Stimulated activated naive CD4-positive, alpha-beta T cell treated with Interleukin-2 at 50 U/mL for 16 hours (primary cell): ENCODE measurements around the gene RASSF7.

ENCODE experiments used
- DNase-seq: peaks from one replicate; lab custom pipeline; 2025; lab: John Stamatoyannopoulos, UW

RASSF7 gene

GRCh38 chr11:532986-533585 lies 27.7 kb upstream of the RASSF7 start:
- no peak for DNase-seq

- DNase-seq: no peak
Measured at GRCh38 chr11:533586-534395, 27.0 kb upstream of the RASSF7 start.

DNA sequence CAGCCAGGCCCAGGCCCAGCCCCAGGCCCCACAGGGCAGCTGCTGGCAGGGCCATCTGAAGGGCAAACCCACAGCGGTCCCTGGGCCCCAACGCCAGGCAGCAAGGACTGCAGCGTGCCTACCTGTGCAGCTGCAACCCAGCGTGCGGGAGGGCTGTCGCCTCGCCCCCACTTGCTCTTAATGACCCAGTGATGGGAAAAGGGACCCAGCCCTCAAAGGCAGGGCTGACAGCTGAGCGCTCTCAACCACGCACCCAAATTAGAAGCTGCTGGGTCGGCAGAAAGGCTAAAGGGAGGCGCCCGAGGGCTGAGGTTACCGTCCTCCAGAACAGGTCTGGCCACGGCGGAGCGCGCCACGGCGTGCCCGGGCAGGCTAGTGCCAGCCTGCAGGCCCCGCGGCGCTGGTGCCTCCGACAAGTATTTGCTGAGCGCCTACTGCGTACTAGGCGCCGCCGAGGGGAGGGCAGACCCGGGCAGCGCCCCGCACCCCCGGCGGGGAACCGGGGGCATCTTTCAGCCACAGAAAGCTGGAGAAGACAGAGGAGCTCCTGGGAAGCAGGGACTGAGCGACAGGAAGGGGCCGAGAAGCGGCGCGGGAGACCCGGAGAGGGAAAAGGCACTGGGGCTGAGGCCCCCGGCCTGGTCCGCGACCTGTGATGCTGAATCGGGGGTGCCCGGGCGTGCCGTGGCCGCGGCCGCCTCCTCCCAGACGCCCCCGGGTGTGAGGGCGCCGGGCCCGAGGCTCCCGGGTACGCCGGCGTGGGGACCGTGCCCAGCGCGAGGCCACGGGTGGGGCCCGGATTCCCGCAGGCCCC lies 26.2 kb upstream of the RASSF7 start:
- DNase-seq: no peak

DNA sequence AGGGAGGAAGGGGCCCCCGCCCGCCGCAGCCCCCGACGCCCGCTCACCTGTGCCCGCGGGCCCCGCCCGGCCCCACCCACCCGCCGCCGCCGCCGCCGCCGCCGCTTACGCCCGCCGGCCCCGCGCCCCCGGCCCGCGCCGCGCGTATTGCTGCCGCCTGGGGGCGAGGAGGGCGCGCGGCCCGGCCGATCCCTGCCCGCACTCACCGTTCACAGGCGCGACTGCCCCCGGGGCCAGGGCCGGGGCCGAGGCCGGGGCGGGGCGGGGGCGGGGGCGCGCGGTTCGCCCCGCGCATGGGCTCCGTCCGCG lies 25.6 kb upstream of the RASSF7 start:
- DNase-seq: no peak

DNA sequence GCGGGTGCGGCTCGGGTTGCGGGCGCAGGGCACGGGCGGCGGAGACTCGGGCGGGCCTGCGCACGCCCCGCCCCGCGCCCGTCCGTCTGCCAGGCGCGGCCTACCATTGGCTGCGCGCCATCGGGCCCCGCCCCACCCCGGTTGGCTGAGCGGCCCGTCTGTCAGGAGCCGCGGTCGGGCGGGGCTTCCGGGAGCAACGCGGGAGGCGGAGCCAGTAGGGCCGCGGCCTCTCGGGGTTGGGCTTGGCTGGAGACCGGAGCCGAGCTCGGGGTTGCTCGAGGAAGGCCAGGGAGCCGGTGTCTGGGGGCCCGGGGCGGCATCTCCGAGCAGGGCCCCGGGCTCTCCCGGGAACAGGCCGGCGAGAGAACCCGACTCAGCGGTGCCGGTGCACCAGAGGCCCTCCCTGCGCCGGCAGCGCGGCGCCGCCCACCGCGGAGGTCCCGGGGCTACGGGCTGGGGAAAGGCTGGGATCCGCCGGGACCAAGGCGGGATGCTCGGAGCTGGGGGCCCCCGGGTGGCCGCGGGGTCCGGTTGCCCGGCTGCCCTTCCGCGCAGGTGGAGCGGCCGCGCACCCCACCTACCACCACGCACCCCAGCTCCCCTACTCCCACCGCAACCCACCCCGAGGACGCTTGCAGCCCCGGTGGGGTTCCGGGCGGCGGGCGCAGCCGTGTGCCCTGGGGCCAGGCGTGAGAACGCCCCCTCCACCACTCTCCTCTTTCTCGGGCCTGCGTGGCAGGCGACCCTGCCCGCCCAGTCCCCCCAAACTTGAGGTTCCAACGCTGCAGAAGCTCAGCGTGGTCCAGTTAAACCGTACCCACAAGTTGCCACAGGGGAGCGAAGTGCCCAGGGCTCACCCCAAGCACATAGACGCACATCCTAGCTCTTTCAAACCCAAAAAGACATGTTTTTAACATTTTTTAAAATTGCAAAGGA lies 25.0 kb upstream of the RASSF7 start, which contains the start of gene HRAS:
TSS of gene HRAS (minus strand) at position 58 of the 936 bp plus-strand sequence.
- DNase-seq: peak; percentile 93

- DNase-seq: peak; percentile 86
Measured at GRCh38 chr11:536841-537621, 23.7 kb upstream of the RASSF7 start, which contains the start of gene LRRC56. Gene LRRC56 (plus strand): TSS chr11:537527. CDS start chr11:540685, 3,158 bp downstream.

DNA sequence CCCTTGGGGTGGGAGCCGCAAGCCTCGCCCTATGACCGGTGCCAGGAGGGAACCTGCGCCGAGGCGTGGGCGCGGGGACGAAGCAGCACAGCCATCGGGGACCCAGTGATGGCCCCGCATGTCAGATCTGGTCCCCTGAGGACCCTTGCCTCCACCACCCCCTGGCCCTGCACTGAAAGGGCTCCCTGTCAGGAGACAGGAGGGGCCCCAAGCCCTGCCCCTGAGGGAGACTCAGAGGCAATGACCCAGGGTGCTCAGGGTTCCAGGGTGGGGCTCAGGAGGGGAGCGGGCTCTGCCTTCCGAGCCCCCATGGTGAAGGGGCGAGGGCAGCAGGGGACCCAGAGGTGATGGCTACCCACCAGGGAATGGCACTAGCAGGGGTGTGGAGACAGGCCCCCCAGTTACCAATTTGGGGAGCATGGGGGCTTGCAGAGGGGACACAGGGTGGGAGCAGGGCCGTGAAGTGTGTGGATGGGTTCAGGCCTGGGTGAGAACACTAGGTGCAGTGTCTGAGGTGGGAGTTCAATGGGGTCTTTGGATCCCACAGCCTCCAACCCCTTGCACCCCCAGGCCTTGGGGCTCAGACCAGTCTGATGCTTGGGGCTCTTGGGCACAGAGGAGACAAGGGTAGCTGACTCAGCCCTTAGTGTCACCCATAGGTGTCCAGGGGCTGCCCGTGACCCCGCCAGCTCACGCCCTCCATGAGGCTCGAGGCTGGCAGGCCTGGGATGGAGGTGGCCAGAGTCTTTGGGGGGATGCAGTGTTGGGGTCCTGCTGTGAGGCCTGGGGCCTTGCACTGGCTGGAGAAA lies 22.9 kb upstream of the RASSF7 start:
- no peak for DNase-seq

GRCh38 chr11:538431-539051 lies 22.2 kb upstream of the RASSF7 start:
- DNase-seq: no peak

DNA sequence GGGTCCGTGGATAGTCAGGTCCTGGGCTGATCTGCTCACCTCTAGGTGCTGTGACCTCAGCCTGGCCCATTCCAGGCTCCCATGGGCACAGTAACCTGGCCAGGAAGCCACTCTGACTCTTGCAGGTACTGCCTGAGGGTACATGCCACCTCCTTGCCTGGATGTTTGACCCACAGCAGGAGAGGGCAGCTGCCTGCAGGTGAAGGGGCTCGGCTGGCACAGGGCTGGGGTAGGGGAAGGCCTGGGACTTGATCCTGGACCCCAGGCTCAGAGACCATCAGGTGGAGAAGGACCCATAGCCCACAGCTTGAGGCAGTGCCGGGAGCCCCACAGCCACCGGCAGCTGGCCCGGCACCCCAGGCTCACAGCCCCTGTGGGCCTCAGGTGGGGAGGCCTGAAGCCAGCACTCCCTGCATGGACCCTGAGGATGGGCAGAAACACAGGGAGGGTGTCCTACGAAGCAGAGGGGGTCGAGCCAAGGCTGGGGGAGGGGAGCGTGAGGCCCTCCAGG lies 20.7 kb upstream of the RASSF7 start:
- DNase-seq: no peak

GRCh38 chr11:540583-541432 lies 20.0 kb upstream of the RASSF7 start:
- no peak for DNase-seq

GRCh38 chr11:541433-541885 lies 19.3 kb upstream of the RASSF7 start:
- DNase-seq: no peak

DNA sequence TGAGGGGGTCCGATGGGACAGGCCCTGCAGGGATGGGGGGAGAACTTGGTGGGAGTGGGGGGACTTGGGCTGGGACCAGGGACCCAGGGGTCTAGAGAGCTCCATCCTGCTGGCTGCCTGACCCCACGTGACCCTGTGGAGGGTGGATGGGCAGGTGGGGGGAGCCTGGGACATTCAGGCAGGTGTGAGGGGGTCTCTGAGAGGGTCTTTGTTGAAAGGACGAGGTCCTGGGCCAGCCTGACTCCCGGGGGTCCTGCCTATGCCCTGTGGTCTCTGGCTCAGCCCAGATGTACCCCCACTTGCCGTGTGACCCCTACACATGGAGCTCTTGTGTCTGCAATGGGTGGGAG lies 16.0 kb upstream of the RASSF7 start:
- no peak for DNase-seq

DNA sequence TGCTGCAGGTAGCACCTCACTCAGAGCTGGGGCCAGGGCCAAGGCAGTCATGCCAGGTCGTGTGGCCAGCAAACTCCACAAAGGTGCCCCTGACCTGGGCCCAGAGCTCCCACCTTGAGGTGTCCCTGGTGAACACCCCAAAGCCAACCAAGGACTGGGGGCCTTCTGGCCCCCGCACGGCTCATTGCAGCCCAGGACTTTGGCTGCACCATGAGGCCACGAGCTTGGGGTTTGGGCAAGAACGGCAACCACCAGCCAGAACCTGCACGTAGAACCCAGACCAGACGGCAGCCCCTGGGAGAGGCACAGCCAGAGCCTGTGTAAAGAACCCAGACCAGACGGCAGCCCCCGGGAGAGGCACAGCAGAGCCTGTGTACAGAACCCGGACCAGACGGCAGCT lies 15.6 kb upstream of the RASSF7 start:
- DNase-seq: no peak

DNA sequence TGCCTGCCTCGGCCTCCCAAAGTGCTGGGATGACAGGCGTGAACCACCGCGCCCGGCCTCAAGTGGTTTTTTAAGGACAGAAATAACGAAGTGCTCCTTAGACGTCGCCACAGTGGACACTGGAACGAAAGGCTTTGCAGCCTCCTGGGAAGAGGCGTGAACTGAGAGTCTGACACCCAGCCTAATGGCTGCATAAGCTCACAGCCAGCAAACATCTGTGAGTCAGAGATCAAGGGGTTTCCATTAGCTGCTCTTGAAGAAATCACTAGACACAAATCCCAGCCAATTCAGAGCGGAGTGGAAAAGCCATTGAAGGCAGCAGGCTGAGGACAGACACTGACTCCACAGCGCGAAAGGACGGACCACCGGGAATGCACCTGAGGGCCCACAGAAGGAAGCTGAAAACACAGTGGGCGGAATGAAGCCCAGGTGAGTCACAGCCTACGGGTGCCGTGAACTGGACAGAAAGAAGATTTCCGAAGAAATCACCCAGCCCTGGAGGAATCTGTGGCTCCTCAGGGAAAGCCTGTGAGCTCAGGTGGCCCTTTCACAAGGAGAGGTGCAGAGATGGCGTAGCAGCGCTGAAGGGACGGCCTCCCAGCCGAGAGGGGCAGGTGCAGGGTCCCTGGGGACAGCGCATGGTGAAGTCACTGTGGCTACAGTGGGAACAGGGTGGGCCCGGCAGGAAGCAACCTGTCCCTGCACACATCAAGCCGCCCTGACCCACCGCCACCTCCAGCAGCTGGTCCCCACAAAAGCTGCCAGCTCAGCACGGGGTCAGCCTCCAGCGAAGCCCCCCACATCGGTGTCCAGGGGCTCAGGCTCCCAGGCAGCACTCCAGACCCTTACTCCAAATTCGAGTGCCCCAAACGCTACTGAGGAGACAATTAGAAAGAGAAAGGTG lies 11.8 kb upstream of the RASSF7 start:
- DNase-seq: no peak

DNA sequence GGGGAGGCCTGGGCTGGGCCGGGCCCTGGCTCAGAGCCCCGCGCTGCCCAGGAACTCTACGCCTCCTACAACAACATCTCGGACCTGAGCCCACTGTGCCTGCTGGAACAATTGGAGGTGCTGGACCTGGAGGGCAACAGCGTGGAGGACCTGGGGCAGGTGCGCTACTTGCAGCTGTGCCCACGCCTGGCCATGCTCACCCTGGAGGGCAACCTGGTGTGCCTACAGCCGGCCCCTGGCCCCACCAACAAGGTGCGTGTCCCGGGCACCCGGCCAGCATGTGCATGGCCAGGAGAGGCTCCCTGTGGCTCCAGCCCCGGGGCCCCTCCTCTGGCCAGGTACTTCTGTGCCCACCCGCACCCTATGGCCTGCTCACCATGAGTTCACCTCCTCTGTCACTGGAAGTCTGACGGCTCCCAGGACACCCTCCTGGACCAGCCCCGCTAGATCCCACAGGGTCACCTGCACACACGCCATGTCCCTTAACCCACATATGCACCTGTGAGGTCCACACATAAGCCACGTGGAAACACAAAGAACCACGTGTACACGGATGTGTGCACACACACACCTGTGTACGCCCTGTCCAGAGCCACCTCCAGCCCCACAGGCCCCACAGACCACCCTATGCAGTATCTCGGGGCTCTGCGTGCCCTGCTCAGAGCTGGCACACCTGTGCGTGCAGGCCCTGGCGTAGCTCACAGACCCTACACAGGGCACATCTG lies 10.6 kb upstream of the RASSF7 start:
- no peak for DNase-seq

DNA sequence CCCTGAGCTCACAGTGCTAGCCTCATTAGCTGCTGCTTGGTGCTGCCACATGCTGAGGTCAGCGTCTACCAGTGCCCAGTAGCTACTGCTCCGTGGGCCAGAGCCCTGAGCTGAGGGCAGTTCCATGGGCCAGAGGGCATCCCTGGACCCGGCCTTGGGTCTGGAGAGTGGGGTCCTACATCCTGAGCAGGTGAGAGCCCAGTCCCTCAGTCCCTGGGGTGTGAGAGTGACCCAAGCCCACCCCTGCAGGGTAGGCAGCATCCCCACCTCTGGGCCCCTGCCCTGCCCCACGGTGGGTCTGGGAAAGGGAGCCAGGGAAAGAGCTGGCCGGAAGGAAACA lies 10.1 kb upstream of the RASSF7 start:
- no peak for DNase-seq

GRCh38 chr11:551131-551530 lies 9.6 kb upstream of the RASSF7 start:
- no peak for DNase-seq
